ENCODE measurements around the gene MCF2L. TPM values are rescaled to one million over a fixed set of nuclear protein-coding genes. Genes with fewer than 3 reads are reported as not detected.

MCF2L gene
- total RNA-seq, 1 donor from 2014 or later, result under 0.01 TPM

GRCh38 chr13:113117911-113118260, 148.9 kb downstream of the MCF2L start:
- FAIRE-seq (no peak), DNase-seq (ENCODE audit: low read depth) (no peak)
- no peak overlapping the region for H3K4me3 ChIP-seq (ENCODE audit: low read depth, low read length)
- H3K36me3 ChIP-seq (ENCODE audit: control insufficient read depth, insufficient read depth, low read length), result no peaks in the 10 kb centered on the region
- no peaks in the 10 kb centered on the region for H3K27me3 ChIP-seq (ENCODE audit: control insufficient read depth, insufficient read depth, low read length)
- TF ChIP-seq, protein P1, sequence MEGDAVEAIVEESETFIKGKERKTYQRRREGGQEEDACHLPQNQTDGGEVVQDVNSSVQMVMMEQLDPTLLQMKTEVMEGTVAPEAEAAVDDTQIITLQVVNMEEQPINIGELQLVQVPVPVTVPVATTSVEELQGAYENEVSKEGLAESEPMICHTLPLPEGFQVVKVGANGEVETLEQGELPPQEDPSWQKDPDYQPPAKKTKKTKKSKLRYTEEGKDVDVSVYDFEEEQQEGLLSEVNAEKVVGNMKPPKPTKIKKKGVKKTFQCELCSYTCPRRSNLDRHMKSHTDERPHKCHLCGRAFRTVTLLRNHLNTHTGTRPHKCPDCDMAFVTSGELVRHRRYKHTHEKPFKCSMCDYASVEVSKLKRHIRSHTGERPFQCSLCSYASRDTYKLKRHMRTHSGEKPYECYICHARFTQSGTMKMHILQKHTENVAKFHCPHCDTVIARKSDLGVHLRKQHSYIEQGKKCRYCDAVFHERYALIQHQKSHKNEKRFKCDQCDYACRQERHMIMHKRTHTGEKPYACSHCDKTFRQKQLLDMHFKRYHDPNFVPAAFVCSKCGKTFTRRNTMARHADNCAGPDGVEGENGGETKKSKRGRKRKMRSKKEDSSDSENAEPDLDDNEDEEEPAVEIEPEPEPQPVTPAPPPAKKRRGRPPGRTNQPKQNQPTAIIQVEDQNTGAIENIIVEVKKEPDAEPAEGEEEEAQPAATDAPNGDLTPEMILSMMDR (IDR thresholded peaks at IDR 0.05; ENCODE audit: insufficient read depth, low read length, severe bottlenecking), result no peak

GRCh38 chr13:113118261-113119021, 149.4 kb downstream of the MCF2L start:
- TF ChIP-seq, protein P1 (IDR thresholded peaks at IDR 0.05; ENCODE audit: insufficient read depth, low read length, severe bottlenecking), result no peak
- Histone ChIP-seq H3K36me3 (ENCODE audit: control insufficient read depth, insufficient read depth, low read length) (no peaks in the 10 kb centered on the region), H3K4me3 (ENCODE audit: low read depth, low read length) (no peak overlapping the region), H3K27me3 (ENCODE audit: control insufficient read depth, insufficient read depth, low read length) (no peaks in the 10 kb centered on the region)
- no peak for DNase-seq (ENCODE audit: low read depth)
- no peak for FAIRE-seq

DNA sequence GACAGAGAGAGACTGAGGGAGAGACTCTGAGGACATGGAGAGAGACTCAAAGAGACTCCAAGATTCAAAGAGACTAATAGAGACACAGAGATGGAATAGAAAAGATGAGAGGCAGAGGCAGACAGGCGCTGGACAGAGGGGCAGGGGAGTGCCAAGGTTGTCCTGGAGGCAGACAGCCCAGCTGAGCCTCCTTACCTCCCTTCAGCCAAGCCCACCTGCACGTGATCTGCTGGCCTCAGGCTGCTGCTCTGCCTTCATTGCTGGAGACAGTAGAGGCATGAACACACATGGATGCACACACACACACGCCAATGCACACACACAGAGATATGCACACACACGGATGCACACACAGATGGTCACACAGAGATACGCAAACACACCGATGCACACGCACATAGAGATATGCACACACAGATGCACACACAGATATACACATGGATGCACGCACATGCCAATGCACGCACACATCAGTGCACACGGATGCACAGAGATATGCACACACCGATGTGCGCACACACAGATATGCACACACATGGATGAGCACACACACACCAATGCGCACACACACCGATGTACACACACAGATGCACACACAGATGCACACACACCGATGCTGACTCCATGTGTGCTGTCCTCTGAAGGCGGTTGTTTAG, 150.3 kb downstream of the MCF2L start:
- H3K27me3 ChIP-seq (ENCODE audit: control insufficient read depth, insufficient read depth, low read length), result no peaks in the 10 kb centered on the region
- TF ChIP-seq, protein P1 (IDR thresholded peaks at IDR 0.05; ENCODE audit: insufficient read depth, low read length, severe bottlenecking), result no peak
- no peaks in the 10 kb centered on the region for H3K36me3 ChIP-seq (ENCODE audit: control insufficient read depth, insufficient read depth, low read length)
- no peak for DNase-seq (ENCODE audit: low read depth)
- FAIRE-seq, result peak; percentile 97
- no peak overlapping the region for H3K4me3 ChIP-seq (ENCODE audit: low read depth, low read length)

GRCh38 chr13:113119822-113120189, 150.8 kb downstream of the MCF2L start:
- Histone ChIP-seq H3K4me3 (ENCODE audit: low read depth, low read length) (no peak overlapping the region), H3K27me3 (ENCODE audit: control insufficient read depth, insufficient read depth, low read length) (no peaks in the 10 kb centered on the region), H3K36me3 (ENCODE audit: control insufficient read depth, insufficient read depth, low read length) (no peaks in the 10 kb centered on the region)
- DNase-seq (ENCODE audit: low read depth), result no peak
- no peak for FAIRE-seq
- TF ChIP-seq, protein P1 (IDR thresholded peaks at IDR 0.05; ENCODE audit: insufficient read depth, low read length, severe bottlenecking), result no peak

- Histone ChIP-seq H3K36me3 (ENCODE audit: control insufficient read depth, insufficient read depth, low read length) (no peaks in the 10 kb centered on the region), H3K27me3 (ENCODE audit: control insufficient read depth, insufficient read depth, low read length) (no peaks in the 10 kb centered on the region), H3K4me3 (ENCODE audit: low read depth, low read length) (no peak overlapping the region)
- FAIRE-seq (no peak), DNase-seq (ENCODE audit: low read depth) (no peak)
- TF ChIP-seq, protein P1 (IDR thresholded peaks at IDR 0.05; ENCODE audit: insufficient read depth, low read length, severe bottlenecking), result no peak
Observed at GRCh38 chr13:113120300-113121182, 151.5 kb downstream of the MCF2L start.
